SU-DHL-6 (cell line): ENCODE data around the gene HMCES.
"Not testable (repeated sequence)": the region's sequence is repeated elsewhere in the genome, so short reads cannot be mapped to it uniquely, and the experiment has no call there.

Experiments used
- H2AFZ ChIP-seq: fragments of 200-600 bp; sonication (generic); 2 replicates; pipeline ENCODE4 v1.6.1; 2014; ENCODE audit warnings: low read depth, mild to moderate bottlenecking, moderate library complexity, mixed read lengths, antibody characterized with exemption, low read length; ENCODE audit not compliant: severe bottlenecking
- H3F3A ChIP-seq: fragments of 200-600 bp; shearing (Covaris generic); 2 replicates; pipeline ENCODE4 v1.6.0; 2016; ENCODE audit warnings: antibody characterized with exemption, mild to moderate bottlenecking; ENCODE audit not compliant: insufficient read depth
- H3K27ac ChIP-seq: fragments of 200-600 bp; sonication (generic); 2 replicates; pipeline ENCODE4 v1.5.1; 2016; ENCODE audit warnings: low read depth, mild to moderate bottlenecking, low read length, moderate library complexity, mixed read lengths
- H3K27me3 ChIP-seq: fragments of 200-600 bp; sonication (generic), shearing (Covaris generic); 2 replicates; pipeline ENCODE4 v1.6.0; 2014; ENCODE audit warnings: mild to moderate bottlenecking, low read length
- H3K36me3 ChIP-seq: fragments of 200-600 bp; sonication (generic); 2 replicates; pipeline ENCODE4 v1.6.1; 2014; ENCODE audit warnings: mild to moderate bottlenecking, low read length, mixed read lengths
- H3K4me2 ChIP-seq: fragments of 300-600, 200-600 bp; shearing (Covaris generic), sonication (generic); 2 replicates; pipeline ENCODE4 v1.6.0; 2014; ENCODE audit warnings: low read length, low read depth, mild to moderate bottlenecking; ENCODE audit not compliant: poor library complexity, severe bottlenecking
- H3K4me3 ChIP-seq: fragments of 200-600 bp; sonication (generic); 2 replicates; pipeline ENCODE4 v1.5.1; 2014; ENCODE audit warnings: antibody characterized with exemption, low read length, mild to moderate bottlenecking, mixed read lengths; ENCODE audit not compliant: insufficient read depth, poor library complexity, severe bottlenecking
- H3K79me2 ChIP-seq: fragments of 200-600 bp; sonication (generic); 2 replicates; pipeline ENCODE4 v1.6.1; 2014; ENCODE audit warnings: mild to moderate bottlenecking, low read length, moderate library complexity; ENCODE audit not compliant: insufficient read depth
- H3K9ac ChIP-seq: fragments of 200-600 bp; sonication (generic); 2 replicates; pipeline ENCODE4 v1.7.0; 2014; ENCODE audit warnings: mild to moderate bottlenecking, low read length
- H3K9me2 ChIP-seq: fragments of 200-600 bp; sonication (generic); replicated peaks from 2 replicates; pipeline ENCODE4 v1.6.1; 2014; ENCODE audit warnings: low read length; ENCODE audit not compliant: insufficient read depth
- H3K9me3 ChIP-seq: fragments of 200-600 bp; sonication (generic); 2 replicates; pipeline ENCODE4 v1.6.1; 2014; ENCODE audit warnings: low read length, mixed read lengths; ENCODE audit not compliant: insufficient read depth
- H4K20me1 ChIP-seq: fragments of 200-600 bp; sonication (generic); 2 replicates; pipeline ENCODE4 v1.6.1; 2014; ENCODE audit warnings: low read depth, mild to moderate bottlenecking, antibody characterized with exemption, low read length, moderate library complexity, mixed read lengths
- CTCF ChIP-seq: fragments of 200-600 bp; sonication (generic); IDR thresholded peaks from one replicate; pipeline ENCODE4 v1.5.1; 2017; ENCODE audit warnings: antibody characterized with exemption, mild to moderate bottlenecking, low read length, moderate library complexity; ENCODE audit not compliant: insufficient read depth, poor library complexity, severe bottlenecking
- EZH2phosphoT487 ChIP-seq: fragments of 200-600 bp; sonication (generic), shearing (Covaris generic); conservative IDR thresholded peaks from 2 replicates; pipeline ENCODE4 v1.6.1; 2018; ENCODE audit warnings: mild to moderate bottlenecking, antibody characterized with exemption, low read length, moderate library complexity, mixed read lengths

Gene HMCES

GRCh38 chr3:129240436-129240835, 38.2 kb upstream of the HMCES start:
- Histone ChIP-seq H3K4me2 (no peak overlapping the region), H2AFZ (no peak overlapping the region)

GRCh38 chr3:129245141-129245540, 33.5 kb upstream of the HMCES start:
- H3K36me3 ChIP-seq: no peaks in the 10 kb centered on the region
- H3F3A ChIP-seq: no peaks in the 10 kb centered on the region
- H3K27ac ChIP-seq: no peak overlapping the region
- no peaks in the 10 kb centered on the region for H3K27me3 ChIP-seq
- no peak overlapping the region for H3K9ac ChIP-seq
- H4K20me1 ChIP-seq: no peaks in the 10 kb centered on the region
- H2AFZ ChIP-seq: peak overlapping the region; percentile 30
- H3K4me3 ChIP-seq: no peak overlapping the region
- no peaks in the 10 kb centered on the region for H3K9me2 ChIP-seq
- no peak for TF ChIP-seq EZH2phosphoT487
- TF ChIP-seq CTCF: no peak
- peaks cover 14% of the 10 kb centered on the region for H3K79me2 ChIP-seq
- H3K4me2 ChIP-seq: no peak overlapping the region
- H3K9me3 ChIP-seq: no peaks in the 10 kb centered on the region

More at GRCh38 chr3:129240436-129240835, 38.2 kb upstream of the HMCES start:
- Histone ChIP-seq H3F3A (no peaks in the 10 kb centered on the region), H3K27me3 (no peaks in the 10 kb centered on the region), H4K20me1 (no peaks in the 10 kb centered on the region), H3K36me3 (no peaks in the 10 kb centered on the region), H3K27ac (no peak overlapping the region), H3K4me3 (no peak overlapping the region), H3K9me3 (no peaks in the 10 kb centered on the region), H3K9me2 (no peaks in the 10 kb centered on the region), H3K79me2 (no peaks in the 10 kb centered on the region), H3K9ac (no peak overlapping the region)
- TF ChIP-seq CTCF (no peak), EZH2phosphoT487 (no peak)

GRCh38 chr3:129245641-129246306, 32.9 kb upstream of the HMCES start:
- Histone ChIP-seq H2AFZ (peak overlapping the region; percentile 30), H3K4me2 (peak overlapping the region; percentile 14), H3K79me2 (peaks cover 21% of the 10 kb centered on the region)
- not testable (repeated sequence) for H3K9ac ChIP-seq, H3K9me2 ChIP-seq, H3K9me3 ChIP-seq, H3K27ac ChIP-seq, H3K4me3 ChIP-seq, H3K36me3 ChIP-seq, H3K27me3 ChIP-seq, H4K20me1 ChIP-seq, H3F3A ChIP-seq
- TF ChIP-seq CTCF: peak; percentile 94
